HCT116 (cell line): ENCODE data around the gene AKAP13.

Experiments
- CEBPB ChIP-seq: IDR thresholded peaks from 2 replicates; pipeline ENCODE4 v1.6.1; 2012; ENCODE audit warnings: low read depth
- CTCF ChIP-seq, 3 experiments: fragments of 200-600 bp in 1 of 3; sonication (generic) in 1 of 3; IDR thresholded peaks in 2 of 3; conservative IDR thresholded peaks in 1 of 3; 2 replicates each; pipeline ENCODE4 v1.5.1; 2012 to 2017; ENCODE audit warnings: low read depth in 2 of 3, low read length in 2 of 3, antibody characterized with exemption in 1 of 3, borderline replicate concordance in 1 of 3, control low read depth in 1 of 3, mild to moderate bottlenecking in 1 of 3, mixed read lengths in 1 of 3, mixed run types in 1 of 3, moderate library complexity in 1 of 3; ENCODE audit not compliant: insufficient read depth in 1 of 3

- TF ChIP-seq CEBPB, result no peak
- peak in 1 of 3 experiments; percentile 22; a peak in 1 of 6 replicates for TF ChIP-seq CTCF (IDR thresholded peaks at IDR 0.05 in 2 of 3, conservative IDR thresholded peaks at IDR 0.05 in 1 of 3; ENCODE audit: borderline replicate concordance in 1 of 3, insufficient read depth in 1 of 3, low read depth in 2 of 3, low read length in 2 of 3)
These were observed 97.3 kb downstream of the AKAP13 start for GRCh38 chr15:85477730-85478129.
